Activated CD4-positive, alpha-beta T cell treated with anti-CD3 and anti-CD28 coated beads, Interleukin-2, amount 50 U/mL, for 24 hours (primary cell): Measurements from ENCODE around the gene DUSP1.
A peak's percentile ranks its signal among the peaks of the same experiment; 100 is the strongest.
"Not testable (repeated sequence)": the region's sequence is repeated elsewhere in the genome, so short reads cannot be mapped to it uniquely, and the experiment has no call there.

Experiments used
- DNase-seq, 2 donors: peaks; one replicate each; pipeline ENCODE4 v3.0.0-alpha.2; 2020; ENCODE audit warnings: low read depth in 1 of 2, low spot score in 1 of 2

Gene DUSP1, protein sequence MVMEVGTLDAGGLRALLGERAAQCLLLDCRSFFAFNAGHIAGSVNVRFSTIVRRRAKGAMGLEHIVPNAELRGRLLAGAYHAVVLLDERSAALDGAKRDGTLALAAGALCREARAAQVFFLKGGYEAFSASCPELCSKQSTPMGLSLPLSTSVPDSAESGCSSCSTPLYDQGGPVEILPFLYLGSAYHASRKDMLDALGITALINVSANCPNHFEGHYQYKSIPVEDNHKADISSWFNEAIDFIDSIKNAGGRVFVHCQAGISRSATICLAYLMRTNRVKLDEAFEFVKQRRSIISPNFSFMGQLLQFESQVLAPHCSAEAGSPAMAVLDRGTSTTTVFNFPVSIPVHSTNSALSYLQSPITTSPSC

DNA sequence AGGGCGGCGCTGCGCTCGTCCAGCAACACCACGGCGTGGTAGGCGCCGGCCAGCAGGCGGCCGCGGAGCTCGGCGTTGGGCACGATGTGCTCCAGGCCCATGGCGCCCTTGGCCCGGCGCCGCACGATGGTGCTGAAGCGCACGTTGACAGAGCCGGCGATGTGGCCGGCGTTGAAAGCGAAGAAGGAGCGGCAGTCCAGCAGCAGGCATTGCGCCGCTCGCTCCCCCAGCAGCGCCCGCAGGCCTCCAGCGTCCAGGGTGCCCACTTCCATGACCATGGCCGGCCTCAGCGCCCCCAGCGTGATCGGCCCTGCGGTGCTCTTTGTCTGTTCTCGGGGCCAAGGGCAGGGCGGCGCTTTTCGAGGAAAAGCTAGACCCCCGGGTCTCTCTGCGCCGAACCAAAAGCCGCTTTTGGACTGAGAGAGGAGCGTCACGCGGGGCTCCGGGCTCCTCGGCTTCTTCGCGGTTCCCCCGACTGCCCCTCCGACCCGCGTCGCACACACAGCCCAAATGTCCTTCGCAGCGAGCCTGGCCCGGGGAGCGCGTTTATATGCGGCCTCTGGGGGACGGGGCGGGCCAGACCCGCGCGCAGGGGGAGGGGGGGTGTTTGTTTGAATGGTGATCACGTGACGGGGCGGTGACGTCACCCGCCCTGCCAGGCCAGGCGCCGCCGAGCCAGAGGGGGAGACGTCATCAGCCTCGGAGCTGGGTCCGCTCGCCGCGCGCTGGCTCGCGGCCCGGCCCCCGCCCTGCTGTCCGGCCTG, at the start of gene DUSP1:
TSS of gene DUSP1 (minus strand) at position 521 of the 764 bp plus-strand sequence. CDS start at position 278, 243 bp downstream.
- peak; percentile 92 to 93 for DNase-seq

DNA sequence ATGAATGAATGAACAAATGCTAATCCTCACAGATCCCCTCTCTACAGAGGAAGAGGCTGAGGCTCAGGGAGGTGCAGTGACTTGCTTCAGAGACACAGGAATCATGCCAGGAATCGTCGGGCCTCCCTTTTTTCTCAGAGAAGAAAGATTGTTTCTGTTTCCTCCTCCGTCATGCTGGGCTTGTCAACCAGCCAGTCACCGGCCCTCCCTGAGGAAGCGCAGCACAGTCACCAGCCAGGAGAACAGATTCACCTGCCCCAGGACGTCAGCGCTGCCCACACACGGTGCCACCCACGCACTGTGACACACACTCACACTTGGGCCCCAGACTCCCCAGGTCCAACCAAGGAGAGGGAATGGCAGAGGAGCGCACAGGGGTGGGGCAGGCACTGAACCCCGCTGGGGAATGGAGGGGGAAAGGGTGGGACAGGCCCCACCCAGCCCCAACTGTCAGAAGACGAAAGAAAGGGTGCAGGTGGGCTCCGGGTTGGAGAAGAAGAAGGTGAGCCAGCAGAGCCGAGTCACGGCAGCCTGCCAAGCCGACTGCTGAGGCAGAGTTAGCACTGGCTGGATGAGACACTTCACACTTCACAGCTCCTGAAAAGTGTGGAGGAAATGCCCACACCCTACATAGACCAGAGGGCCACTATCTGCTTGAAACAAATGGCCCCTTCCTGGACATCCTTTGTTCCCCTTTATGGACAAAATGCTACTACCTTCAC, 49.2 kb upstream of the DUSP1 start:
- peak in 1 of 2 donors; percentile 10 for DNase-seq

DNA sequence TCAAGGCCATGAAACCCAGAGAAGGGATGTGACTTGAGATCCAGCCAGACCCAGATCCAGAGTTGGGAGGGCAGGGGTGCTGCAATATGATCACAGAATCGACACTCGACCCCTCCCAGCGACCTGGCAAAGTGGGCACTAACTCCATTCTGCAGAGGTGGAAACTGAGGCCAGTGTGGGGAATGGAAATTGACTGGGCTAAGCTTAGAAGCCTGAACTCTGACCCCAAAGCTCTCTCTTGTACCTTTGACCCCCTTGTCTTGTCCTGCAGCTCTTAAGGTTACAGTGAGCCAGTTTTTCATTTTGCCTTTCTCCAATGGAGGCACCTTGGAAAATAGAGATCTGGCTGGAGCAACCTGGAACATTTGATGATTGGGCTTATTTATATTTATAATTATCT, 48.6 kb upstream of the DUSP1 start:
- DNase-seq = no peak

DNA sequence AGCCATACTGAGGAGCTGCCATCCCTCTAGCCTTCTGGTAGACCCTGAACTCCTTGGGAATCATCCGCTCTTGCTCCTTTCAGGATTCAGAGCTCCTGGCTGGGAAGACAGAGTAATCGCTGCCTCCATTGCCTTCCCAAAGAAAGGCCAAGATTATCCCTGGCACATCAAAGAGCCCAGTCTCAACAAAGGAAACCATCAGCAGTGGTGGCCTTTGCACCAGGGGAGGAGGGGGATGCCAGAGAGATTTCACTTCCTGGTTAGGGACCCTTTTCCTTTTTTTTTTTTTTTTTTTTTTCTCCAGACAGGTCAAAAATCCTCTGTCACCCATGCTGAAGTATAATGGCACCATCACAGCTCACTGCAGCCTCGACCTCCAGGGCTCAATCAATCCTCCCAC, 47.1 kb upstream of the DUSP1 start:
- DNase-seq = no peak

DNA sequence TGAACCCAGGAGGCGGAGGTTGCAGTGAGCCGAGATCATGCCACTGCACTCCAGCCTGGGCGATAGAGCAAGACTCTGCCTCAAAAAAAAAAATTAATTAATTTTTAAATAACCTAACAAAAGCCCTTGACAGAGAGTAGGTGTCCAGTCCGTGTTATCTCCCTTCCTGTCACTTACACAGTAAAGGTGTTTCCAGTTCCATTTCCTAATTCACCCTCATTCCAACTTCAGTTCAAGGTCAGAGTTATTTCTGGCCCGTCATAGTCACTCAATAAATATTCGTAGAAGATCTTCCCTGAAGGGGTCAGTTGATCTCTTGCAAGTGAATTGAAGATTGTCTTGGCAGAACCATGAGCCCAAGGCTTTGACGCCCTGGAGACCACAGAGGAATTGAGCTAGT, 46.7 kb upstream of the DUSP1 start:
- no peak for DNase-seq

DNA sequence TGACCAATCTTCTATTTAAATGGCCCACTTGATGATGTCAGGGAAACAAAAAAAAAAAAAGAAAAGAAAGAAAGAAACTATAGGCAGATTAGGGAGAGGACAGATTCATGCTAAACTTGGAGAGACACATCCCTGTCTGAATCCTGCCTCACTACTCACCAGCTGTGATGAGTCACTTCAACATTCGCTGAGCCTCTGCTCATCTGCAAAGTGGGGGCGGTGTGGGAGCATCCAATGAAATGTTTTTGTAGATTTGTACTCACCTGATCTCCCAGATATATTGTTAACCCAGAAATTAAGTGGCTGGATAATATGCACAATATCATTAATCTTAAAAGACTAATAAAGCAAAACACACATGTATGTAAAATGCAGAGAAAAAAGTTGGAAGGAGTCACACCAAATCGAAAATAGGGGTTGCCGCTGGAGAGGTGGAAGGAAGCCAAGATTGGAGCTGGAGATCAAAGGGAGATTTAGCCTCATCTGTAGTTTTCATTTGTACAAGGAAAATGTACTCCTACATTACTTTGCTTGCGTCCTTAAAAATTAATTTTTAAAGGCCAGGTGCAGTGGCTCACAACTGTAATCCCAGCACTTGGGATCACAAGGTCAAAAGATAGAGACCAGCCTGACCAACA, 46.0 kb upstream of the DUSP1 start:
- DNase-seq = no peak

DNA sequence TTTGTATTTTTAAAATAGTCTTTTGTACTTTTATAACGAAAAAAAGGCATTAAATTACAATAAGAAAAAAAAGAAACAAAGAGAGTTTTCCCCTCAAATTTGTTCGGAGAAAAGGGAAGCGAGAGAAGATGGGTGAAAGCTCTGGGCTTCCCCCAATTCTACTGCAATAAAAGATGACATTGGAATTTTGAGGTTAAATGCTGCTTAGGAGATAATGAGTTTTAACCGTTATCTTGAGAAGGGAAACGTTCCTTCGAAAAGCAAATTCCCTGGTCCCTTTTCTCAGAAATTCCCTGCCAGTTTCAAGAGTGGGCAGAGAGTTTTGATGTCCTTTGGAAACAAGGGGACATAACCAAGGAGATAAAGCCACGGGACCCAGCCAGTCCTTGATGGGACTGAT, 44.6 kb upstream of the DUSP1 start:
- DNase-seq = no peak

DNA sequence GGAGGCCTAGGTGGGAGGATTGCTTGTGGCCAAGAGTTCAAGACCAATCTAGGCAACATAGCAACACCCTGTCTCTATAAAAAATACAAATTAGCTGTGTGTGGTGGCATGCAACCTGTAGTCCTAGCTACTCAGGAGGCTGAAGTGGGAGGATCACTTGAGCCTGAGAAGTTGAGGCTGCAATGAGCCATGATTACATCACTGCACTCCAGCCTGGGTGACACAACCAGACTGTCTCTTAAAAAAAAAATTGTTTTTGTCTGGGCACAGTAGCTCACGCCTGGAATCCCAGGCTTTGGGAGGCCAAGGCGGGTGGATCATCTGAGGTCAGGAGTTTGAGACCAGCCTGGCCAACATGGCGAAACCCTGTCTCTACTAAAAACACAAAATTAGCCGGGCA, 40.0 kb upstream of the DUSP1 start:
- DNase-seq = not testable (repeated sequence)

DNA sequence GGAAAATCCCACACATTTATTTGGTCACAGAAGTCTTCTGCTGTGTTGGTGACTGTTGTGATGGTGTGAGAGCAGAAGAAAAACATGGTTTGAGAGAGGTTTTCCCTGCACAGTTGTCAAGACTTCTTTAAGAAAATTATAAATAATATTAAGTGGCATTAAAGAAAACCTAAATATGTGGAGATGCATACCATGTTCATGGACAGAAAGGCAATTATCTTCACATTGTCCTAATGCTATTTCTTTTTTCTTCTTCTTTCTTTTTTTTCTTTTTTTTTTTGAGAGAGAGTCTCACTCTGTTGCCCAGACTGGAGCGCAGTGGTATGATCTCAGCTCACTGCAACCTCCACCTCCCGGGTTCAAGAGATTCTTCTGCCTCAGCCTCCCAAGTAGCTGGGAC, 38.8 kb upstream of the DUSP1 start:
- DNase-seq = no peak

DNA sequence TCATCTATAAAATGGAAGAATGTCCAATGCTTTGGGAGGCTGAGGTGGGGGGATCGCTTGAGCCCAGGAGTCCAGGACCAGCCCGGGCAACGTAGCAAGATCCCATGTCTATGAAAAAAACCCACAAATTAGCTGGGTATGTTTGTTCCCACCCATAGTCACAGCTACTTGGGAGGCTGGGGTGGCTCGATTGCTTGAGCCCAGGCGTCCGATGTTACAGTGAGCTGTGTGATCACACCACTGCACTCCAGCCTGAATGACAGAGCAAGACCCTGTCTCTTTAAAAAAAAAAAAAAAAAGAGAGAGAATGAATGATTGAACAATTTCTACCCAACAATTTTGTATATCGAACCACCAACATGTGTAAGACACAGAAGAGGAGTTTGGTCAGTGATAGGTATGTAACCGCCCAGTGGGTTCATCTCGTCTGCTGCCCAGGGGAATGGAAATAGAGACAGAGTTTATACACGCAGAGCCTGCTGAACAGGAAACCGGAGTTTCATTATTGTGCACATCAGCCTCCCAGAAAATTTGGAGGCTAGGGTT, 36.8 kb upstream of the DUSP1 start:
- no peak for DNase-seq

DNA sequence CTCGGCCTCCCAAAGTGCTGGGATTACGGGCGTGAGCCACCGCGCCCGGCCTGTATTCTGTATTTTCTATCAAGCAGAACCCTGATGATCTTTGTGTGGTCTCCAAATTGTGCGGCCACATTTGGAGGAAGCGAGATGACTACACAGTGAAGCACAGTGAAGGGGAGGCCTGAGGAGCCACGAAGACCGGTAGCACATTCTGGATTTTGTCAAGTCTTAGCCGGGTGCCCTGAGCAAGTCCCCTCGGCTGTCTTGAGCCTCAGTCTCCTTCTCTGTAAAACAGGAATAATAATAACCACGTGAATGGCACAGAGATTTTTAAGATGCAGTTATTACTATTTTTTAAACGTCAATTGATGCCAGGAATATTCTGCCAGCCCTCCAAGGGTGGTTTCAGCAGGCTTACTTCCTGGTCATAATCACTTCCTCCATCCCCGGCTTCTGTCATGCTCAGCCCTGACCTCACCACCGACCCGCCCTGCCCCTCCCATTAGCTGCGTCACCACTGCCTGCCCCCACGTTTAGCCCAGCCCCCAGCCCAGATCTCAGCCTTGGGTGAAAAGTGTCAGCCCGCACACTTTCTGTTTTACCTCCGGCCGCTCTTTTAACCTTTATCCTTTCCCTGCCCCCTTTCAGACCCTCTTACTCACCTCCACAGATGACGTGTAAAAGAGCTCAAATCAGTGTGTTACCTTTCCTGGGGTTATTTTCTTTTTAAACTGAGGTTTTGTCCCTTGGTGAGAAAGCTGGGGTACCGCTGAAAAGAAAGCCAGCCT, 36.1 kb upstream of the DUSP1 start:
- peak; percentile 76 to 85 for DNase-seq

DNA sequence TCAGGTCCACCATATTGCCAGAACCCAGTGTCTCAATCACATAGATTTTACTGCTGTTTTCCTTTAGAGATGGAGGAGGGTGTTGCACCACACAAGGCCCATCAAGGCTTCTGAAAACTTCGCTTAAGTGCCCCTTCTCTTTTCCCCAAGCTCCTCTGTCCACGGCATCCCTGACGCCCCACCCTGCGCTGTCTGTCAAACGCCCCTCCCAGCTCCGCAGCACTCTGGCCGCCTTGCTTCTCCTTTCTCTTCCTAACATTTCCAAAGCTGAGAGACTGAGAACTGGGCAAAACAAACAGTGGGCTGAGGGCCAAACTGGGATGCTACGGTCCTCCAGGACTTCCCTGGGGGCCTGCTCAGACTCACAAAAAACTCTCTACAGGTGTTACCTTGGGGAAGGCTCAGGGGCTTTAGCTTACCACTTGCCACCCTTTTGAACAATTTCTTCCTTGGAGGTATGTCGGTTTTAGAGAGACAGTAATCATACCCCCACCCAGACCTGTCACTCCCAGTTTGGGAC, 34.8 kb upstream of the DUSP1 start:
- no peak for DNase-seq

DNA sequence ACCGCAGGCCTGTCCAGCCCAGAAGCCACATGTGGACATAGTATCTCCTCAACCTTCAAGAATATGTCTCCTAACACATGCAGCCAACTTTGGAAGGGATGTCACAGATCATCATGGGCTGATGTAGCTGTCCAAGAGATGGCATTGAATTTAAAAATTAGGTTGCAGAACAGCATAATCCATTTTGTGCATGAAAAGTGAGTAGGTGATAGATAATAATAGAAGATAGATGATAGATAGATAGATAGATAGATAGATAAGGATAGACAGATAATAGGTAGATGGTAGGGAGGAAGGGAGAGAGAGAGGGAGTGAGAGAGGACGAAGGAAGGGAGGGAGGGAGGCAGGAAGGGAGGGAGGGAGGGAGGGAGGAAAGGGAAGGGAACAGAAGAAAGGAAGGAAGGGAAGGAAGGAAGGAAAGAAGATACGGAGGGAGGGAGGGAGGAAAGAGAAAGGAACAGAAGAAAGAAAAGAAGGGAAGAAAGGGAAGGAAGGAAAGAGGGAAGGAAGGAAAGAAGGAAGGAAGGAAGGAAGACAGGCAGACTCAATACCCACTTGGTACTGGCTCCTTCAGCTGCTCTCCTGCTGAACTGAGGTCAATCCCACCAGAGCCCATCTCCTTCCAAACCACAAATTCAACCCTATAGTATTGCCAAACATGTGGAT, 34.2 kb upstream of the DUSP1 start:
- DNase-seq = no peak

DNA sequence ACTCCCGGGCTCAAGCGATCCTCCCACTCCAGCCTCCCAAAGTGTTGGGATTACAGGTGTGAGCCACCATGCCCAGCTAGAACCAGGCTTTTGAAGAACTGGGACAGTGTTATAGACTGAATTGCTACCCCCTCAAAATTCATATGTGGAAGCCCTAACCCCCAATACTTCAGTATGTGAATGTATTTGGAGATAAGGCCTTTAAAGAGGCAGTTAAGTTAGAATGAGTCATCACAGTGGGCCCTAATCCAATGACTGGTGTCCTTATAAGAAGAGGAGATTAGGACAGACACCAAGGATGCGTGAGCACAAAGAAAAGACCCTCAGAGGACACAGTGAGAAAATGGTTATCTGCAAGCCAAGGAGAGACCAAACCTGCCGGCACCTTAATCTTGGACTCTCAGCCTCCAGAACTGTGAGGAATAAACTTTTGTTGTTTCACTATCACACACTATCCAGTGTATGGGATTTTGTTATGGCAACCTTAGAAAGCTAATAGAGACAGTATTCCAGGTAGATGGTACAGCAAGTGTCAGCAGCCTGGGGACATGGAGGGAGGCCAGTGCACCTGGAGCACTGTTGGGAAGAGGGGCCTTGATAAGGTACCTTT, 31.7 kb upstream of the DUSP1 start:
- no peak for DNase-seq

DNA sequence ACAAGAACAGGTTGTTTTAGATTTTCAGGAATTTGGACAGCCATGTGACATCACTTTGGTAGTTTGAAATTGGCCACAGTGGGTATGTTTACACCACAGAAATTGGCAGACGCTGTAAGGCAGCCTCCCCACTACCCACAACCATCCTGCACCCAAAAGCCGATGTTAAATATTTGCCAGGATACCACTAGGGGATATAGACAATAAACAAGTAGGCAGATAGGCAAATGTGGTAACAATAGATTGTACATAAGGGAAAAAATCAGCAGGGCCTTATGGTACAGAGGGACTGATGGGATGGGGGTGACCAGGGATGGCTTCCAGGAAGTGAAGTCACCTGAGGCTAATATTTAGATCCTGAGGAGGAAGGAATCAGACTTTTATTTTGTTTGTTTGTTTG, 31.1 kb upstream of the DUSP1 start:
- no peak for DNase-seq

DNA sequence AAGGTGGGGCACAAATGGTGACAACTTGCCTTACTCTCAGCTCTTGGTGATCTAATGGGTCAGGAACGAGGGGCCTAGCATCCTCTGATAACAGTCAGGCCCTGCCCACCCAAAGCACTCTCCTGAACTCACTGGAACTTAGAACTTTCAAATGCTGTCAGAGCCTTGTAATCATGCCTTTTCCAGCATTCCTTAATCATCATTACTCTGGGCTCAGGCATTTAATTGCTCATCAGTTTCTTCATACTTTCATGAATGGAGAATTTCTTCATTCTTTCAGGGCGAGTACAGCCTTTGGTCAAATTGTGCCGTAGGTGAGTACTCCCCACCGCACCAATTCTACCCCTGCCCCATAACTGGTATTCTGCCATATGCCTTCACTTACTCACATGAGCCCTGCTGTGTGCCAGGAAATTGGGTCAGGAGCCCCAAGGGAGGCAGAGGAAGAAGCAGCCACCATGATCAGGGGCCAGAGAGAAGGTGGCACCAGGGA, 30.2 kb upstream of the DUSP1 start:
- DNase-seq = no peak

DNA sequence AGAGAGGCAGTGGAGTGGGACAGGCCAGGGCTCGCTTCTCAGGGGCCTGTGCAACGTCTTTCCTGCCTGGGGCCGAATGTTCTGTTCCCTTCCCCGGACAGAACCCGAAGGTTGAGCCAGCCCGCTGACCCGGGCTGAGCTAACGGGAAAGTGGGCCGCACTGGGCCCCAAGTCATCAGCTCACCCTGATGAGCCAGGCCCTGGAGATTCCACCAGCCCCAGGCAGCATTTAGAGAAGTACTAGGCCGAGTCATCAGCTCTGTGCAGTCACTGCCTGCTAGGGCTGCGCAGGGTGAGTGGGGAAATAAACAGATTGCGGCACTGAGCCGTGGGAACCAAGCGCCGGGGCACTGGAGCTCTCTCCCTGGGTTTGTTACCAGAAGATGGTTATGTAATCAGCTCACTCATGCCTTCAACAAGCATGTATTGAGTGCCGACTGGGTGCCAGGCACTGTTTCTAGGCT, 29.1 kb upstream of the DUSP1 start:
- no peak for DNase-seq

DNA sequence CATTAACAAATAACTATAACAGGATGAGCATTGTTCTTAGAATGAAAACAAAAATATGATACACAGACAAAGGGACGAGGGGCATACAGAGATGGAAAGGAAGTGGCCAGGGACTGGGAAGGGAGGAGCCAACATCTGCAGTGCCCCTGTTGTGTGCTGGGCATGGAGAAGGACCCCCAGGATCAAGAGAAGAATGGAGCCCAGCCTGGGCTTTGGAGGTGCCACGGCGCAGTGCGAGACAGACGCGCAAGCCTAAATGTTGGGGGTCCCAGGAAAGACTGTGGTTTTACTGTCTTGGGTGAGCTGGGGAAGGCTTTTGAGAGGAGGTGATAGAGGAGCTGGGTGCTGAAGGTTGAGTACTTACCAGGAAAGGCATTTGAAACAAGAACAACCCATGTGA, 28.4 kb upstream of the DUSP1 start:
- no peak for DNase-seq
